VCaP (cell line): Measurements from ENCODE around the gene FBXW7.

Experiments
- H3K27ac ChIP-seq: fragments of 450-650 bp; 2 replicates; pipeline ENCODE4 v1.5.1; 2017
- CTCF ChIP-seq: fragments of 450-650 bp; conservative IDR thresholded peaks from 2 replicates; pipeline ENCODE4 v1.5.1; 2017; ENCODE audit warnings: mild to moderate bottlenecking, moderate library complexity

The FBXW7 gene

GRCh38 chr4:152431784-152432183, 104.1 kb downstream of the FBXW7 start:
- no peak for TF ChIP-seq CTCF
- no peak overlapping the region for H3K27ac ChIP-seq

GRCh38 chr4:152431291-152431690, 104.6 kb downstream of the FBXW7 start:
- no peak for TF ChIP-seq CTCF
- no peak overlapping the region for H3K27ac ChIP-seq

- no peak for TF ChIP-seq CTCF
- H3K27ac ChIP-seq, result no peak overlapping the region
Measured at GRCh38 chr4:152430507-152430906, 105.4 kb downstream of the FBXW7 start.

- TF ChIP-seq CTCF, result no peak
- no peak overlapping the region for H3K27ac ChIP-seq
Measured at GRCh38 chr4:152427981-152428380, 107.9 kb downstream of the FBXW7 start.

GRCh38 chr4:152424977-152425376, 110.9 kb downstream of the FBXW7 start:
- TF ChIP-seq CTCF, result no peak
- no peak overlapping the region for H3K27ac ChIP-seq

GRCh38 chr4:152424396-152424795, 111.5 kb downstream of the FBXW7 start:
- TF ChIP-seq CTCF, result no peak
- H3K27ac ChIP-seq, result no peak overlapping the region

GRCh38 chr4:152422817-152423320, 113.0 kb downstream of the FBXW7 start:
- H3K27ac ChIP-seq, result no peak overlapping the region
- no peak for TF ChIP-seq CTCF

- no peak for TF ChIP-seq CTCF
Measured at GRCh38 chr4:152421576-152421975, 114.3 kb downstream of the FBXW7 start.

More at GRCh38 chr4:152421576-152421975, 114.3 kb downstream of the FBXW7 start:
- H3K27ac ChIP-seq, result no peak overlapping the region
